HG02678 (cell line): ENCODE data around the gene FBXO2.

Source experiments
- ATAC-seq: cut with Tn5 transposase; IDR thresholded peaks from one replicate; pipeline ENCODE4 v1.9.1; 2021; ENCODE audit warnings: mild to moderate bottlenecking, moderate library complexity; ENCODE audit not compliant: unreplicated experiment

The FBXO2 gene, protein sequence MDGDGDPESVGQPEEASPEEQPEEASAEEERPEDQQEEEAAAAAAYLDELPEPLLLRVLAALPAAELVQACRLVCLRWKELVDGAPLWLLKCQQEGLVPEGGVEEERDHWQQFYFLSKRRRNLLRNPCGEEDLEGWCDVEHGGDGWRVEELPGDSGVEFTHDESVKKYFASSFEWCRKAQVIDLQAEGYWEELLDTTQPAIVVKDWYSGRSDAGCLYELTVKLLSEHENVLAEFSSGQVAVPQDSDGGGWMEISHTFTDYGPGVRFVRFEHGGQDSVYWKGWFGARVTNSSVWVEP

DNA sequence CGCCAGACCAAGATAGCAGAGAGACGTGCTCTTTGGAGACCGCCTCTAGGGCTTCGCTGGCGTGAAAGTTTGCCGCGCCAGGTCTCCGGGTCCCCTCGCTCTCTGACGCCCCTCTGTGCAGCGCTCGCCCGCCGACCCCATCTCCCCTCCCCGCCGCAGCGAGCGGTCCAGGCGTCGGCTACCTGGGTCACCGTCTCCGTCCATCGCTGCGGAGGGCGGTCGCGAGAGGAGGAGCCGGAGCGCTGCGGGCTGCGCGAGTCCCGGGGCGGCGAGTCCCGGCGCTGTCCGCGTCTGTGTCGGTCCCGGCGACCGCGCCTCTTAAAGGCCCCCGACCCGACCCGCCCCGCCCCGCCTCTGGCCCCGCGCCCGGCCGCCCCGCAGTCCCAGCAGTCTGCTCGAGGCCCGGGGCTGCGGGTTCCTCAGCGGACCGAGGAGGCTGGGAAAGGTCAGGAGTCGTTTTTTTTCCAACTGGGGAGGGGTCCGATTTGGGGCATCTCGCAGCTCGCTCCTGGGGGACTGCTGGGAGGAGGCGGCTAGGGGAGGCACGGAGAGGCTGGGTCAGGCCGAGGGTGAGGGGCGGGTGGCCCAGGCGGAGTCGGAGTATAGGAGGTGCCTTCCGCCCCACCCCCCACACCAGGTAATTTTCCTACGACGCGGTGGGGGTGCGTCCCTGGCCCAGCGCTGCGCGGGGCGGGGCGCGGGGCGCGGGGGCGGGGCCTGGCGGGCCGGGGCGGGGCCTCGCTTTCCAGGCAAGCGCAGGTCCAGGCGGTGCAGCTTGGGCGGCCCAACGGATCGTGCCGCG is at the start of gene FBXO2, which contains the start of gene FBXO44:
TSS of gene FBXO2 (minus strand) at position 293 of the 802 bp plus-strand sequence. CDS start at position 204, 89 bp downstream.
TSS of gene FBXO44 (plus strand) at position 741 of the 802 bp plus-strand sequence. CDS start 959 bp downstream, outside the sequence.
- ATAC-seq, result peak; percentile 80

DNA sequence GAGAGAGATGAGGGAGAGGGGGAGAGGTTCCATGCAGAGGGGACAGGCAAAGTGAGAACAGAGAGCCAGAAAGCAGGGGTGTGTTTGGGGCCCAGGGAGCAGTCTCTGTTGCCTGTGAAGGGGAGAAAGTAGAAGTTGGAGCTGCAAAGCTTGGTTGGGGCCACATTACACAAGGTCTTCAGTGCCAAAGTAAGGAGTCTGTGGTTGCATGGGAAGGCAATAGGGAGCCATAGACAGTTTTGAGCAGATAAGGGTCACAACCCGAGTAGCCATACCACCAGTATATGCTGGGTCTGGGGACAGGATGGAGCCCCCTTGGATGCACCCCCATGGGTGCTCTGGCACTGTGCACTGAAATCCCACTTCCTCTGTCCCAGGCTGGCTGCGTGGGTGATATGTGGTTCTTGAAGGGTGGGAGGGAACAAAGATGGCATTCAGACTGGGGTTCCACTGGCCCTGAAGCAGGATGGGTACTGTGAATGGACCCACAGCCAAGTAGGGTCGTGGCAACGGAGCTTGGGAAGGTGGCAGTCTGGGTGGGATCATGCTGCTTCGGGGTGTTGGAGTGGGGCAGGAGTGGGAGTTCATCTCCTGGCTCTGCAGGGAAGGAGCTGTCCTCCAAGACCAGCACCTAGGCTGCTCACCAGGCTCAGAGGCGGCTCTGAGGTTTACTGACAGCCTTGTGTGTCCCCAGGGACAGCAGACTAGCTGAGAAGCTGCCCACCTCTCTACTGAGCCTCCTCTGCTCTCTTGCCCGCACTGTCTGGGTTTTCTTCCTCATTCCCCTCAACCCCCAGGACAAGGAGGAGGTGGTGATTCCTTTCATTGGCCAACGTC is 49.3 kb upstream of the FBXO2 start:
- ATAC-seq, result no peak

DNA sequence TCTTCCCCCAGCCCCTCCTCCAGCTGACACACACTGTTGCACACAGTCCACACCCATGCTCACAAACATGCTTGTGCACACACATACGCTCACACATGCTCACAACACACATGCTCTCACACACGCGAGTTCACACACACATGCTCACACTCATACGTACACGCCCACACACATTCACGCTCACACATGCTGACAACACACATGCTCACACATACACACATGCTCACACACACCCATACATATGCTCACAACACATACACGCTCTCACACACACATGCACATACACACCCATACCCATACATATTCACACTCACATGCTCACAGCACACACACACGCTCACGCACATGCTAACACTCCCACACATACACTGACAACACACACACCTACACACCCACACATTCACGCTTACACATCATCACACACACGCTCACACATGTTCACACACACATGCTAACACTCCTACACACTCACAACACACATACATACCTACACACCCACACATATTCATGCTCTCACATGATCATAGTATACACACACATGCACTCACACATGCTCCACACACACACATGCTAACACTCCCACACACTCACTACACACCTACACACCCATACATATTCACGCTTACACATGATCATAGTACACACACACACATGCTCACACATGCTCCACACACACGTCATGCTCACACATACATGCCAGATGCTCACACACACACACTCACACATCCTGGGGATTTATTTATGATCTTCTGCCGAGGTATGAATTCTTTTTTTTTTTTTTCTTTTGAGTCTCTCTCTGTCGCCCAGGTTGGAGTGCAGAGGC is 48.0 kb upstream of the FBXO2 start:
- no peak for ATAC-seq

DNA sequence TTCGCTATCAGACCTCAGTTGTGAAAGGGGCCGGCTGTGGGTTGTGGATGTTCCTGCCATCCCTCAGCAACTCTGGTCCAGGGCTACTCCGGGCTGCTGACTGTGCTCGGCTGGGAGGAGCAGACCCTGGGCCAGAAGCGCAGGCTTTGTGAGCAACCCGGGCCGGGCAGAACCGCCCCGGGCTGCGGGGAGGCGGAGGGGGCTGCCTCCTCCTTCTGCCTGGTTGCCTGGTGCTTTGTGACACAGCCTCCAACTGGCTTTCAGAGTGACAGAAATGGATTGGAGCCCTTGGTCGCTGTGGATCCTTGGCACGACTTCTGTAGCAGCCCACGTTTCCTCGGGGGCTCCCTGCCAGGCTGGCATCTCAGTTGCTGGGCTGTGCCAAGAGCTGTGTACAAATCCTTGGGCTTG is 47.3 kb upstream of the FBXO2 start:
- no peak for ATAC-seq

DNA sequence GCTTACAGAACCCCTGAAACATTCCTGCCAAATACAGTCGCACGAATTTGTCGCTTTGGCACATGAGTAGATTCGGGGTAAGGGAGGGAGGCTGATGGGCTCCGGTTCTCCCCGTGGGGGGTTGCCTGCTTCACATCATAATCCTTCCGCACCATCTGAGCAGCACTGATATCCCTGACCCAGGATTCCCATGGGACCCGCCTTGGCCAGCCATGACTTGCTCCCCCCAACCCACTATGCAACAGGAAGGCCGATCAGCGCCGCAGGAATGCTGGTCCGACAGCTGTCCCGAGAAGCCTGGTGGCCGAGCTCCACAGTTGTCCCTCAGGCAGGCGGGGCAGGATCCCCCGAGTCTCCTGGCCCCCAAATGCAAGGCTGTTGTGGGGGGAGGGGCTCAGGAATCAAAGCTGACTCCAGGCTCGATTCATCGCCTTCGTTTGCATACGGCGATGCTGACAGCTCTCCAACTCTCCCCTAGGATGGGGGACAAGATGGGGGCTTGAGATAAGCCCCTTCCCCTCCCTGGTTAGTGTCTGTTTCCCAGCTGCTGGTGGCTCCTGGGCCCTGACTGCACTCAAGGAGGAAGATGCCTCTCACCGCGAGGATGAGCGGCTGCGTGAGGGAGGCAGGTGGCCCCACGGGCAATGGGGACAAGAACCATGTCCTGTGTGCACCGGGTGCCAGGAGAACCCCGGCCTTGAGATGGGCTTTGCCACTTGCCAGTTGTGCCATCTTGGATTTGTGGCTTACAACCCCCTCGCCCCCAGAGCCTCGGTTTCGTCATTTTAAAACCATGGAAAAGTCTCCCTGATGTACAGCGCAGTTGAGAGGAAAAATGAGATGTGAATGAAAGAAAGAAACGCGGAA is 46.6 kb upstream of the FBXO2 start:
- no peak for ATAC-seq

DNA sequence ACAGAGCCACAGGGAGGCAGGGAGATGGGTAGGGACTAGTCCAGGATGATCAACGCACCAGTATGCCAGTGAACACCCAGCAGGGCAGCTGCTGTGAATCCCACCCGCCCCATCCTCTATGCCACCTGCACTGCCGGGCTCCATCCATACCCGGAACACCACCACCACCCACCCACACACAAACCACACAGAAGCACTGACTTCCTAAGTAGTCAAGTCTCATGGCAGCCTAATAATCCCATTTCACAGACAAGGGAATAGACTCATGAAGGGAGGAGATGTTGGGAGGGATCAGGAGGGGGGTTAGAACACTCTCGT is 43.6 kb upstream of the FBXO2 start:
- no peak for ATAC-seq

DNA sequence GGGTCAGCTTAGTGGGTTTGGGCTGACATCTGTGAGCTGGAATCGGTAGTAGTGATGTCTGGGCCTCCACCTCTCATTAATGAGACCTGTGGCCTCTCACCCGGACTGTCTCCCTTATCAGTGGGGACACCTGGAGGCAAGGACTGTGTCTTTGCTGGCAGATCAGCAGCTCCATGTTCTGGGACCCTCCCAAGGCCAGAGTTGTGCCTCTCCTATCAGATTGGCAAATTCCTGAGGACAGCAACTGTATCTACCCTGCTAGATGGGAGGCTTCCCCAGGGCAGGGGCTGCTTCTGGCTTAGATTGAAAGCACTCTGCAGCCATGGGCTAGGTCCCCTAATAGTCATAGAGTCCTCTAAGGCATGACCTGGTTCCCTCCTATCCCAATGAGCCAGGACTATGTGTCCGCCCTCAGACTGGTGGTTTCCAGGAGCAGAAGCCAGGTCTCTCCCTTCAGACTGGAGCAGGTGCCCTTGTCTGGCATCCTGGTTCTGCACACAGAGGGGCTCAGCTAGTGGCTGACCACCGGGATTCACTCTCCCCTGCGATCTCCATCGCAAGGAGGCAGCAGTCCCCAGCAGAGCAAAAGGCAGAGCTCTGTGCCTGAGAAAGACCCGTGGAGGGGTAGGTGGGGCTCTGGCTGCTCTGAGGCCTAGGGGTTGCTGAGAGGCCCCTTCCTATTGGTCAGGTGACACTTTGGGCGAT is 43.1 kb upstream of the FBXO2 start:
- ATAC-seq, result no peak

DNA sequence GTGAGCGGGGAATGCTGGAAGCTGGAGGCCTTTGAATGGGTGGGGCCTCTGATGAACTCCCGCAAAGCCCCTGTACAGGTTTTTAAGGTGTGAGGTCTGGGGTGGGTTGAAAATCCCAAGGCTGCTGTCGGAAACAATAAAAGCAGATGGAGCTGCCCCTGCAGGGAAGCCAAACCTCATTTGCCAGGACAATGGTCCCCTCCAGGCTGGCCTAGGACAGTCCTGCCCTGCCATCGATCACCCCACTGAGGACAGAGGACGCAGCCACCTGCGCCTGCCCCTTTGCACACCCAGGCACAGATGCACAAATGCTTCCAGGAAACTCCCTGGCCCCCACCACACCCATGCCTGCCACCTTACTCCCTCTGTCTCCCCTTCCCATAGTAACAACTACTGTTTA is 41.6 kb upstream of the FBXO2 start:
- ATAC-seq, result no peak

DNA sequence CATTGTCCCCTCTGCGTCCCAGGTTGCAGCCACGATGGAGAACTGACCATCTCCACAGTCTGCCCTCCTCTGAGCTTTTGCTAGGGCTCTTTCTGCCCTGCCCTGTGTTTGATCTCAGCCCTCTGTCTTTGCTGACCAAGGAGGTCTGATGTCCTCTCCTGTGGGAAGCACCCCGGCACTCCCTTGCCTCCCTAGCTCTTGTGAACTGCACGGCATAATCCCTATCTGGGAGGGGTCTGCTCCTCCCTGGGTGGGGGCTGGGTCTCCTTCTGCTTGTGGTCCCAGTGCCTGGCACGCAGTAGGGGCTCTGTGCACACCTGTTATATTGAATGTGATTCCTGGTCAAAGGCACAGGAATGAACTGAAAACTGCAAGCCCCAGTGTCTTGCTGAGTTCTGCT is 39.7 kb upstream of the FBXO2 start:
- no peak for ATAC-seq

DNA sequence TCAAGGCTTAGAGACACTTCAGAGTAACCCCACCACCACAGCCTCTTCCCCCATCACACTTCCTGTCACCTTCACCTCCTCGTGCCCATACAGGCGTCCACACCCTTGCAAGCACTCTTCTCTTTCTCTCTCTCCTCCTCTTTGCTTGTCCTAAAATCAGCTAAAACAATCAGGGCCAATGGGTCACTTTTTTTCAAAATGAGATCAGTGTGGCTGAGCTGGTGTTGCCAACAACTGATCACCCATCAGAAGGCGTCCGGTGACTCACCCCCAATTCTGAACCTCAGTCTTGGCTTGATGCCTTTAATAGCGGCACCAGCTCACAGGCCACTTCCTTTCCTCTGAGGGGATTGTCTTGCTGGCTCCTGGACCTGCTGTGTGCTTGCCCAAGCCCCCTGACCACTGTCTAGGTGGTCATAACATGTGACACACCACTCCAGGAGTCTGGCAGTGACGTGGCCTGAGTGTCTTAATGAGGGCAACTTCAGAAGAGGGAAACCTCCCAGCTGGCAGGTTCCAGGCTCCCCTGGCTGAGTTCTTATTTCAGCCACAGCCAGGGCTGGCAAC is 38.9 kb upstream of the FBXO2 start:
- no peak for ATAC-seq

DNA sequence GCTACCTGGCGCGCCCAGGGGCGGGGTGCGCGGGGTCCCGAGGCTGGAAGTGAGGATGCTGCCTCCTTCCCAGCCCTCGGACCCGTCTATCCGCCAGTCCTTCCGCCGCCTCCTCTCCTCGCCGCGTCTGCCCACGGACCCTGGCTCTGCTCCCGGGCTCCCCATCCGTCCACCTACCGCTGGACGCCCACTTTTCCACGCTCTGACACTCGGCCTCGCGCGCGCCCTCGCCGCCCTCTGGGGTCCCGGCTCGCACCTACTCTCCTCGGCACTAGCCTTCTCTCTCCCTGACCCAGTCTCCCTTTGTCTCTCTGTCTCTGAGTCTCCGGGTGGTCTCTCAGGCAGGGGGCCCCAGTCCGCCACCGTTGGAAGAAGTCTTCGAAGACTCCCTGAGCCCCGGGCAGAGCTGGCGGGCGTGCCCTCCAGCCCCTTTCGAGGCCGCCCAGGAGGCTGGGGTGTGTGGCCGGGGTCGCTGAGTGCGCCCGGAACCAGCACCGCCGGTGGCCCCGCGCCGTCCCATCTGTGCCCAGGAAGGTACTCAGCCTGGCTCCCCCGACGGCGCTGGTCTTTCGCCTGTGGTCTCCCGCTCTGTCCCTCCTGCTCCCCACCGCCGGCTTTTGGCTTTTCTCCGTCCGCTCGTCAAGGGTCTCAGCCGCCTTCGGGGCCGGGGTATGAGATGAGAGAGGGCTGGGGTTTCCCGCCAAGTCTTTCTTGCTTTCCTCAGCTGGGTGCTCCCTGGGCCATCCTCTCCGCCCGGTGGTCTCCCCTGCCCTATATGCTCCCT is 37.9 kb upstream of the FBXO2 start:
- ATAC-seq, result no peak

DNA sequence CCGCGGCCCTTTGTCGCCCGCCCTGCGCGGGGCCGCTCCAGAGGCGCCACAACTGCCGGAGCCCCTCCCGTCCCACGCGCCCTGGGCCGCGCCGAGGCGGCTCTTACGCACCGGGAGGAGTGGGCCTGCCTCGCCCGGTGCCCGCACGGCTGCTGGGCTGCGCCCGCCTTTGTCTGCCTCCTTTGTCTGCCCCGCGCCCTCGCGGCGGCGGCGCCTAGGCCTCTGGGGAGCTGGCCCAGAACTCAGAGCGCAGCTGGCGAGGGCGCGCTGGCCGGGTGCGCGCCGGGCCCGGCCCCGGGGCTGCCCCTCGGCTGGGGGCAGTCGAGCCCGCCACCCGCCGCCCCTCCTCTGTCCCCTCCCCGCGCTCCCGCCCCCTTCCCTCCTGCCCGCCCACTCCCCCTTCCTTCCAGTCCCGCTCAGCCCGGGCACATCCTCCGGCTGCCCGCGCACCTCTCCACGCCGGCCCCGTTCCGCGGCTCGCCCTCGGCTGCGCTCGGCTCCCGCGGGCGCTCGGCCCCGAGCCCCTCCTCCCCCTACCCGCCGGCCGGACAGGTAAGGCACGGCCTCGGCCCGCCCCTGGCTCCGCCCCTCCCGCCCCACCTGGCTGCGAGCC is 37.2 kb upstream of the FBXO2 start, which contains the start of gene DRAXIN:
TSS of gene DRAXIN (plus strand) at position 409 of the 613 bp plus-strand sequence. CDS start 14,549 bp downstream, outside the sequence.
- ATAC-seq, result no peak

DNA sequence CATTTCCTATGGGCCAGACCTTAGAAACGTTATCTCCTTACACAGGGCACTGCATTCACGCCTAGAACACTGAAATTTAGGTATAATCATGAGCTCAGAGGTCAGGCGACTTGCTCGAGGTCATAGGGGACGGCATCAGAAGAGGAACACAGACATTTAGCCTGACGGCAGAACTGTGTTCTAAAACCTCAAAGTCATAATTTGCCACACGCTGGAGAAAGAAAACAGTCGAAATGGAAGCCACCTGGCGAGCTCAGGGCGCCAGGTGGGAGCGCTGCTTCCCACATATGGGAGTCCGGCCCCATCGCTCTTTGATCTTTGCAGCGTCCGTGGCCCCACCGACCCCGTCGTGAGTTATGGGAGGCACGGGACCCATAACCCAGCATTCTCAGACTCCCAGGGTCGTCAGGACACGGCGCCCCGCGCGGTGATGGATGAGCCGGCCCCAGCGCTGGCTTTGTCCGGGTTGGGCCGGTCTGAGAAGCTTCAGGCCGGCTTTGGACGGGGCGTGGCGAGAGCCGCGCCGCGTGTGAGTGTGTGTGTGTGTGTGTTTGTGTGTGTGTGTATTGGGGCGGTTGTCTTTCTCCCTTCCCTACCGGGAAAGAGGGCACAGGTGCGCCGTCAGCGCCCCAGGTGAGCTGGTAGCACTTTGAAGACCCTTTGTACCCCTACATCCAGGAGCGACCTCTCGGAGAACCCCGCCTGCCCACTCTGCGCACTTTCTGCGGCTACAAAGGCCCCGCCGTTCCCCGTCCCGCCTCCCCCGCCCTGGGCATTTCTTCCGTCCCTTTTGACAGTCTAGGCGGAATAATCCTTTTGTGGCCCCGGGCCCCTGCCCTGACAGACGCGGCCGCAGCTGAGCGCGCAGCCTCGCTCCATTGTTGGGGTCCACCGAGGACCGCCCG is 36.4 kb upstream of the FBXO2 start:
- ATAC-seq, result no peak

DNA sequence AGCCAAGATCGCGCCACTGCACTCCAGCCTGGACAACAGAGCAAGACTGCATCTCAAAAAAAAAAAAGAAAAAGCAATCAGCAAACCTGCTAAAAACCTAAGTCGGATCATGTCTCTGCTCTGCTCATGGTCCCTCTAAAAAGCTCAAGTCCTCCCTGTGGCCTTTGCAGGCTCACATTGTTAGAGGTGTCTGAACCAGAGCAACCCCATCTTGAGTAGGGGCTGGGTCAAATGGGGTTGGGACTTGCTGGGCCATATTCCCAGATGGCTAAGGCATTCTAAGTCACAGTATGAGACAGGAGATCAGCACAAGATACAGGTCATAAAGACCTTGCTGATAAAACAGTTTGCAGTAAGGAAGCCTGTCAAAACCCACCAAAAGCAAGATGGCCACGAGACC is 34.3 kb upstream of the FBXO2 start:
- ATAC-seq, result no peak

DNA sequence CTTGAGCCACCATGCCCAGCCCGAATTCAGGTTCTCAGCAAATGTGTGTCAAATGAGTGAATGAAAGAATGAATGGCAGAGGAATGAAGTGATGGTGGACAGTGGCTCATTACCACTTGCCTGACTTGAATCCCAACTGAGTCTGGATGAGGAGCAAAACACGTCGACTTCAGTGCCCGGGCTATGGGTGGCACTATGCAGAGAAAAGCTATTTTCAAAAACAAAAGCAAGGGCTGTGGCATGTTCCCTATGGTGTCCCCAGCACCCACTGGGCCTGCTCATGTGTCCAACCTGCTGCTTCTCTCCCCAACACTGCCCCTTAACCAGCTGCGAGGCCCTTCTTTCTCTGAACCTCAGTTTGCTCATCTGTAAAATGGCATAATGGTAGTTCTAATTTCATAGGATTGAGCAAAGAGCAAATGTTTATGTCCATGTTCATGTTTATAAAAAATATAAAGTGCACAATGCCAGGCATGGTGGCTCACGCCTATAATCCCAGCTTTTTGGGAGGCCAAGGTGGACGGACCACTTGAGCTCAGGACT is 31.1 kb upstream of the FBXO2 start:
- ATAC-seq, result no peak

DNA sequence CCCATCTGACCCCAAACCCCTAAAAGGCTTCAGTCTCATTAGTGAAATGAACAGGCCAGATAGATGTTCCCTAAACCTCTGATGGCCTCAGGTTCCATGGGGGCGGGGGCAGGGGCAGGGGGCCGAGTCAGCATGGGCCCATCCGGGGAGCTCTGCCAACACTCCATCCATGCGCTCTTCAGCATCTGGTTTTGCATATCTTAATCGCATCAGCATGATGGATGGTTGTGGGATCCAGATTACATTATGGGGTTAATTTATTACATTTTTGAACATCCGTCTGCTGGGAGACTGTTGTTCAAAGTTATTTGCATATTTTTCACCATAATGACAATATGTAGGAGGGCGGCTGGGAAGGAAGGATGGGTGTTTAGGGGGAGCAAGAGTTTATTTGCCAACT is 29.8 kb upstream of the FBXO2 start:
- ATAC-seq, result no peak
